Endothelial cell (in vitro differentiated cells): ENCODE measurements around the gene SH3PXD2A. TPM values are rescaled to one million over a fixed set of nuclear protein-coding genes. Genes with fewer than 3 reads are reported as not detected.
A peak's percentile ranks its signal among the peaks of the same experiment; 100 is the strongest.

Experiments
- DNase-seq: peaks from one replicate; pipeline ENCODE4 v3.0.0; 2021; ENCODE audit warnings: low spot score
- H3K27ac Mint-ChIP-seq: one replicate; pipeline ENCODE4 v1.8.0; 2021; ENCODE audit warnings: mixed read lengths, inconsistent platforms; ENCODE audit not compliant: unreplicated experiment
- H3K27me3 Mint-ChIP-seq: one replicate; pipeline ENCODE4 v1.8.0; 2021; ENCODE audit warnings: mild to moderate bottlenecking, moderate library complexity, mixed read lengths, inconsistent platforms; ENCODE audit not compliant: unreplicated experiment
- H3K36me3 Mint-ChIP-seq: one replicate; pipeline ENCODE4 v1.8.0; 2021; ENCODE audit warnings: mild to moderate bottlenecking, low read depth, mixed read lengths, inconsistent platforms; ENCODE audit not compliant: unreplicated experiment
- H3K4me1 Mint-ChIP-seq: one replicate; pipeline ENCODE4 v1.8.0; 2021; ENCODE audit warnings: mild to moderate bottlenecking, mixed read lengths, inconsistent platforms; ENCODE audit not compliant: unreplicated experiment
- H3K4me3 Mint-ChIP-seq: one replicate; pipeline ENCODE4 v1.8.0; 2021; ENCODE audit warnings: mild to moderate bottlenecking, mixed read lengths, inconsistent platforms; ENCODE audit not compliant: unreplicated experiment
- H3K9me3 Mint-ChIP-seq: one replicate; pipeline ENCODE4 v1.8.0; 2021; ENCODE audit warnings: mixed read lengths, inconsistent platforms; ENCODE audit not compliant: unreplicated experiment
- CTCF ChIP-seq: fragments of 200-600 bp; sonication (generic); IDR thresholded peaks from one replicate; pipeline ENCODE4 v1.5.0; 2021; ENCODE audit warnings: antibody characterized with exemption; ENCODE audit not compliant: unreplicated experiment
- total RNA-seq: library from RNA; stranded (reverse); fragmentation: NEBNext Ultra II Directional; extraction: Animal tissue kit (Norgen Biotek cat#: 25700); gene quantifications from one replicate; pipeline ENCODE4 v1.2.1, GENCODE V29; 2021; ENCODE audit not compliant: unreplicated experiment

SH3PXD2A gene
- total RNA-seq, 1 donor from 2014 or later = 59.9 TPM

GRCh38 chr10:103677486-103678177 lies 177.7 kb downstream of the SH3PXD2A start:
- Mint-ChIP-seq H3K4me1 (peaks cover 2% of the 10 kb centered on the region), H3K9me3 (no peaks in the 10 kb centered on the region), H3K27ac (no peak overlapping the region), H3K4me3 (no peak overlapping the region), H3K36me3 (peaks cover 7% of the 10 kb centered on the region), H3K27me3 (peaks cover 2% of the 10 kb centered on the region)
- no peak for TF ChIP-seq CTCF
- DNase-seq = no peak

- Mint-ChIP-seq H3K27me3 (peaks cover 2% of the 10 kb centered on the region), H3K9me3 (no peaks in the 10 kb centered on the region), H3K27ac (no peak overlapping the region), H3K36me3 (peaks cover 7% of the 10 kb centered on the region), H3K4me1 (peaks cover 2% of the 10 kb centered on the region), H3K4me3 (peak overlapping the region; percentile 51)
- no peak for TF ChIP-seq CTCF
- no peak for DNase-seq
These were observed 178.4 kb downstream of the SH3PXD2A start for GRCh38 chr10:103676851-103677417.

GRCh38 chr10:103676058-103676785 lies 179.2 kb downstream of the SH3PXD2A start:
- no peak for TF ChIP-seq CTCF
- no peak overlapping the region for H3K27ac Mint-ChIP-seq

GRCh38 chr10:103673606-103674005 lies 181.8 kb downstream of the SH3PXD2A start:
- Mint-ChIP-seq H3K4me3 (no peak overlapping the region), H3K36me3 (peaks cover 12% of the 10 kb centered on the region), H3K4me1 (peaks cover 2% of the 10 kb centered on the region)

More at GRCh38 chr10:103676058-103676785, 179.2 kb downstream of the SH3PXD2A start:
- DNase-seq = no peak
- H3K4me1 Mint-ChIP-seq = peaks cover 2% of the 10 kb centered on the region
- peaks cover 2% of the 10 kb centered on the region for H3K27me3 Mint-ChIP-seq
- H3K9me3 Mint-ChIP-seq = no peaks in the 10 kb centered on the region
- peaks cover 7% of the 10 kb centered on the region for H3K36me3 Mint-ChIP-seq
- H3K4me3 Mint-ChIP-seq = no peak overlapping the region

More at GRCh38 chr10:103673606-103674005, 181.8 kb downstream of the SH3PXD2A start:
- peaks cover 4% of the 10 kb centered on the region for H3K27me3 Mint-ChIP-seq
- no peak for DNase-seq
- H3K27ac Mint-ChIP-seq = no peak overlapping the region
- TF ChIP-seq CTCF = no peak
- H3K9me3 Mint-ChIP-seq = no peaks in the 10 kb centered on the region
